ENCODE data around the gene PLAU. TPM values are rescaled to one million over a fixed set of nuclear protein-coding genes. Genes with fewer than 3 reads are reported as not detected.
"Not testable (repeated sequence)": the region's sequence is repeated elsewhere in the genome, so short reads cannot be mapped to it uniquely, and the experiment has no call there.

Gene PLAU
- total and polyA plus RNA-seq, 9 of the 15 experiments (the other 6 are each of a cell fraction or from before 2014, with no cell fraction given): 2.1 to 16.9 (median 3.3) TPM

GRCh38 chr10:73930630-73931327 lies 19.8 kb downstream of the PLAU start (continued):
- peak; percentile 94 for TF ChIP-seq KDM5B (IDR thresholded peaks at IDR 0.05; ENCODE audit: insufficient replicate concordance, low read depth, low read length)
- peak; percentile 72 for TF ChIP-seq SOX6 (IDR thresholded peaks at IDR 0.05)
- peak; percentile 68; the same call in 1 of the 2 replicates for TF ChIP-seq ATF6 (CRISPR knock-in tag; IDR thresholded peaks at IDR 0.05)
- TF ChIP-seq DMBX1 (CRISPR knock-in tag; IDR thresholded peaks at IDR 0.05; ENCODE audit: borderline replicate concordance): peak; percentile 78
- TF ChIP-seq ZNF212 (CRISPR knock-in tag; IDR thresholded peaks at IDR 0.05): 0 out of 2 replicates have a peak, but pooled peaks have one; percentile 65
- TF ChIP-seq POLR2AphosphoS5 (IDR thresholded peaks at IDR 0.05; ENCODE audit: control insufficient read depth, insufficient read depth, low read depth, low read length): peak; percentile 91
- 0 out of 2 replicates have a peak, but pooled peaks have one; percentile 24 for TF ChIP-seq OTX1 (CRISPR knock-in tag; IDR thresholded peaks at IDR 0.05)
- peak; percentile 74 for TF ChIP-seq MAFF (IDR thresholded peaks at IDR 0.05; ENCODE audit: low read length)
- peak; percentile 36; the same call in 1 of the 2 replicates for TF ChIP-seq PTRF (tag; IDR thresholded peaks at IDR 0.05)
- peak in 1 of 2 experiments; percentile 34; a peak in 1 of 4 replicates for TF ChIP-seq SIN3A (IDR thresholded peaks at IDR 0.05; ENCODE audit: borderline replicate concordance in 2 of 2, control insufficient read depth in 1 of 2, low read depth in 2 of 2, low read length in 2 of 2)
- TF ChIP-seq ZBTB11 (CRISPR knock-in tag; IDR thresholded peaks at IDR 0.05): peak in 1 of 3 experiments; percentile 35; a peak in 1 of 6 replicates
- peak; percentile 75; the same call in 1 of the 2 replicates for TF ChIP-seq L3MBTL2 (IDR thresholded peaks at IDR 0.05)
- 0 out of 2 replicates have a peak, but pooled peaks have one; percentile 20 for TF ChIP-seq ZZZ3 (IDR thresholded peaks at IDR 0.05)
- peak; percentile 65; the same call in 1 of the 2 replicates for TF ChIP-seq MAFK (IDR thresholded peaks at IDR 0.05; ENCODE audit: low read length)
- peak; percentile 72; the same call in 1 of the 2 replicates for TF ChIP-seq VEZF1 (CRISPR knock-in tag; IDR thresholded peaks at IDR 0.05)
- 0 out of 2 replicates have a peak, but pooled peaks have one; percentile 17 for TF ChIP-seq HCFC1 (IDR thresholded peaks at IDR 0.05; ENCODE audit: low read depth, low read length)
- TF ChIP-seq ATF3 (IDR thresholded peaks at IDR 0.05): peak; percentile 54; the same call in 1 of the 2 replicates
- not testable (repeated sequence) for TF ChIP-seq ATF3 (CRISPR knock-in tag; conservative IDR thresholded peaks at IDR 0.05)

All from K562 (cell line).